GM12872 (cell line): ENCODE results near the gene EFNA4.

Source experiments
- TF ChIP-seq, protein P1 (sequence below): IDR thresholded peaks from 3 replicates; pipeline ENCODE4 v1.5.1; 2011; ENCODE audit warnings: low read depth, mild to moderate bottlenecking, low read length, moderate library complexity; ENCODE audit not compliant: insufficient read depth

Gene EFNA4

DNA sequence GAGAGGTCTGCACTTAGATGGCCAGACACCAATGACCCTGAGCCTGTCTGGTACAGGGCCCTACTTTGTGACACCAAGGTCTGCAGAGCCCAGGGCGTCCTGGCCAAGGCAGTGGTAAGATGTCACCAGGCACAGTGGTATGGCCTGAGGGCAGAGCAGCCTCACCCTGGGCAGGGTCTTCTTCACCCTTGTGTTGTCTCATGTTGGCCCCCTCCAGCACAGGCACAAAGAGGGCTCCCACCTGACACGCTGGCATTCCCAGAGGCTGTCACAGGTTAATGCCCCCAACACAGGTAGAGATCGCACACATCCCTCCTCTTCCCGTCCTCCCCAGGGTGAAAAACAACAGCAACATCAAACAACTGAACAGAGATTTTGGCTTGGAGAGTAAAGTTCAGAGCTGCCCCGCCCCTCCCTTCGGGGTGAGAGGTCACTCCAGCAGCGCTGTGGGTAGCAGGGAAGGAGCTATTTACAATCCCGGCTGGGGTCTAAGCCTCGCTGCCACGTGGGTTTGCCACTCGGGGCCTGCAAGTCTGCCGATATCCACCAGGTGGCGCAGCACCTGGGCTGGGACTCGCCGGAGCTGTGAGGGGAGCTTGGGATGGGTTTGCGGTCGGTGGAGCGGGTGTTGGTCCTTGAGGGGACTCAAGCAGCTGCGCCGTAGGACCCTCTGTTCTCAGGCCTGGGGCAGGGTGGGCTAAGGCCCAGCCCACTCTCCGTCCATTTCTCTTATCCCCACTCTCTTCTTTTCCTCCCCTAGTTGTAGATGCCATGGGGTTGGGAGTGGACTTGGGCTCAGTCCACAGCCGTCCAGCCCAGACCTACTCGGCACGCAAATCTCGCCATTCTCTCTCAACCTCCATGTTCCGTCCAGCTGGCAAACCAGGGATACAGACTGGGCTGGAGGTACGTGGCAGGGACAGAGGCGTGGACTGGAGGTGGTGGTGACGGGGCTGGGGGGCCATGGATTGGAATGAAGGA is 27.8 kb downstream of the EFNA4 start:
- TF ChIP-seq, protein P1, sequence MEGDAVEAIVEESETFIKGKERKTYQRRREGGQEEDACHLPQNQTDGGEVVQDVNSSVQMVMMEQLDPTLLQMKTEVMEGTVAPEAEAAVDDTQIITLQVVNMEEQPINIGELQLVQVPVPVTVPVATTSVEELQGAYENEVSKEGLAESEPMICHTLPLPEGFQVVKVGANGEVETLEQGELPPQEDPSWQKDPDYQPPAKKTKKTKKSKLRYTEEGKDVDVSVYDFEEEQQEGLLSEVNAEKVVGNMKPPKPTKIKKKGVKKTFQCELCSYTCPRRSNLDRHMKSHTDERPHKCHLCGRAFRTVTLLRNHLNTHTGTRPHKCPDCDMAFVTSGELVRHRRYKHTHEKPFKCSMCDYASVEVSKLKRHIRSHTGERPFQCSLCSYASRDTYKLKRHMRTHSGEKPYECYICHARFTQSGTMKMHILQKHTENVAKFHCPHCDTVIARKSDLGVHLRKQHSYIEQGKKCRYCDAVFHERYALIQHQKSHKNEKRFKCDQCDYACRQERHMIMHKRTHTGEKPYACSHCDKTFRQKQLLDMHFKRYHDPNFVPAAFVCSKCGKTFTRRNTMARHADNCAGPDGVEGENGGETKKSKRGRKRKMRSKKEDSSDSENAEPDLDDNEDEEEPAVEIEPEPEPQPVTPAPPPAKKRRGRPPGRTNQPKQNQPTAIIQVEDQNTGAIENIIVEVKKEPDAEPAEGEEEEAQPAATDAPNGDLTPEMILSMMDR: peak; percentile 99

DNA sequence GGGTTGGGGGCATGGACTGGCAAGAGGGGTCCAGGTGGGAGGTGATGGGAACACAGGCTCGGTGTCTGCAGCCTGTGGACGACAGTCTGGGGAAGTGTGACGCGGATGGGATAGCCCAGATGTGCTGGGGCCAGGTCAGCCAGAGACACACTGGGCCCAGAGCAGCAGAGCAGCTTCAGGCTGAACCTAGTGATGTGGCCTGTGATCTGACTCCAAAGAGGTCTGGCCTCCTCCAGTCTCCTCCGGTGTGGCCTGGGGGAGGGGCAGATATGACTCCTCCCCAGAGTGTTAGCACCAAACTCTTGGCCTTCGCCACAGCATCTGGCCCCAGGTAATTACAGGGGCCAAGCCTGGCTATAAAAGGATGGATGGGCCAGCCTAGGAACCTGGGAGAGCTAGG is 28.6 kb downstream of the EFNA4 start:
- TF ChIP-seq, protein P1: no peak

DNA sequence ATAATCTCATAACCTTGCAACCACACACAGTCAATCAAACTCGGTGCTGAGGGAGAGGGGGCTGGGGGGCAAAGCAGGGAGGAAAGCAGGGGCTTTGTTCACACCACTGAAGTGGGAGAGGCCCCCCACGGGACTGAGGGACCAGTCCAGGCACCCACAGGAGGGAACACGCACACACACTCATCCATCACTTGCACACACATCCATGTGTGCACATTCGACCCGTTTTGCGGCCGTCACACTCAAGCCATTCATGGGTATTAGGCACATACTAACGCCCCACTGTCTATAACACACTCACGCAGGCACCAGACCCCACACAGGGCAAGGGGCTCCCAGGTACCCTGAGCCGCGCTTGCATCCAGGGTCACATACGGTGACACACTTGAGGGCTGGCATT is 29.1 kb downstream of the EFNA4 start:
- TF ChIP-seq, protein P1: no peak

DNA sequence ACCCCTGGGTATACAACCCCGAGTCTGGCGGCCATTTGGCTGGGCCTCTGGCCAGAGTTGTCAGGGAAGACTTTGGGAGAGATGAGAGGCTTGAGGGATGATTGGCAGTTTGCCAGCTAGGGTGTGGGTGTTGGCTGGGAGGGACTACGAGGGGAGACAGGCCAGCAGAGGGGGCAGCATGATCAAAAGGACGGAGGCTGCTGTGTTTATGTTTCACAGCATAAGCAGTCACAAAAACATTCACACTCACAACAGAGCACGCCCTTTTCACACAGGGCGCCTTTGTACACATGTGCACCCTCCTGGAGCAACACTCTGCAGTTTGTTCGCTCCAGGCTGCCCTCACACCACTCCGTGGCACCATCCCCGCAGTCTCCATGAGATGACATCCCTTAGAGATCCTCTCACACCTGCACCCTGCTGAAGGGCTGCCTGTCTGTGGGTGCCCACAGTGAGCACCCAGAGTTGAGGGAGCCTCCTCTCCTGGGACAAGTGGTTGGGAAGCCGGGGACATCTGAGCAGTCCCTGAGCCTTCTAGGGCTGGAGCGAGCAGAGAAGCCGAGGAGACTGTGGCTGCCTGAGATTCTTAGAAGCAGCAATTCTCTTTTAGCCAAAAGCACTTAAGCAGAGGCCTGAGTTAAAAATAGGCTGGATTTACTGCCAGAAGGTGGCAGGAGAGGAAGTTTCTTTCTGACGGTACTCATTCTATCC is 30.5 kb downstream of the EFNA4 start:
- TF ChIP-seq, protein P1: 0 out of 3 replicates have a peak, but pooled peaks have one; percentile 33

DNA sequence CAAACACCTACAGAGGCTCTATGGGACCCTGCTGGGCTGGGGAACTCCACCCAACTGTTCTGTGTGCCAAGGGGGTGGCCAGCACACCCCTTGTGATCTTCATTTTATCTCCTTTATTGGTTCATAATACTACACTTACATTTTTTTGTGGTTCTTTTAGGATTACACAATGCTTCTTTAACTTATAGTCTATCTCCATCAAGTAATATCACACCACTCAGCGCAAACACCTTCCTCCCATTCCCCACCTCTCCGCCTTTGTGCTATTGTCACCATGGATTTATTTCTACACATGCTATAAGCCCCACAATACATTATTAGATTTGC is 31.0 kb downstream of the EFNA4 start:
- TF ChIP-seq, protein P1: no peak

DNA sequence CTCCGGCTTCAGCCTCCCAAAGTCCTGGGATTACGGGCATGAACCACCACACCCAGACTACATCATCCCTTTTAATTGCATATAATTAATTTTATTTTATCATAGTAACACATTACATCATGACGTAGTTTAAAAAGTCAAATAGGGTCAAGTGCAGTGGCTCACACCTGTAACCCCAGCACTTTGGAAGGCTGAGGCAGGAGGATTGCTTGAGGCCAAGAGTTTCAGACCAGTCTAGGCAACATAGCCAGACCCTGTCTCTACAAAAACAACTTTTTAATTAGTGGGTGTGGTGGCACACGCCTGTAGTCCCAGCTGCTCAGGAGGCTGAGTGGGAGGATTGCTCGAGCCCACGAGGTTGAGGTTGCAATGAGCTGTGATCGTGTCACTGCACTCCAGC is 35.8 kb downstream of the EFNA4 start:
- TF ChIP-seq, protein P1: no peak

DNA sequence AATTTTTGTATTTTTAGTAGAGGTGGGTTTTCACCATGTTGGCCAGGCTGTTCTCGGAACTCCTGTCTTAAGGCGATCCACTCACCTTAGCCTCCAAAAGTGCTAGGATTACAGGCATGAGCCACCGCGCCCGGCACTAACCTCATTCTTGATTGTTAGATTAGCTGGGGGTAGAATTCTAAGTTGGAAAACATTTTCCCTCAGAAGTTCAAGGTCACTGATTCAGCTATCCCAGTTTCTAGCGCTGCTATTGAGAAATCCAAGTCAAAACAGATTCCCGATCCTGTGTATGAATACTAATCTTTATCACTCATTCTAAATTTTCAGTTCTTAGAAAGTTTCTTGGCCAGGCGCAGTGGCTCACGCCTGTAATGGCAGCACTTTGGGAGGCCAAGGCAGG is 39.8 kb downstream of the EFNA4 start:
- TF ChIP-seq, protein P1: no peak
